CD4-positive, alpha-beta T cell (primary cell): ENCODE data around the gene C11orf97. TPM values are rescaled to one million over a fixed set of nuclear protein-coding genes. Genes with fewer than 3 reads are reported as not detected.

Source experiments
- ATAC-seq: fragments of 200-7000 bp; cut with Tn5 transposase; one replicate; pipeline ENCODE4 v1.10.0; 2022; ENCODE audit warnings: mild to moderate bottlenecking; ENCODE audit not compliant: poor library complexity
- CTCF ChIA-PET: fragments of 350-600 bp; sonication (Branson Sonifier 250); formaldehyde crosslinking; loops from one replicate; lab custom pipeline; 2021; ENCODE audit warnings: antibody characterized with exemption, inconsistent platforms; lab: Charles Lee
- POLR2A ChIA-PET: fragments of 350-600 bp; sonication (Branson Sonifier 250); formaldehyde crosslinking; loops from one replicate; lab custom pipeline; 2021; ENCODE audit warnings: antibody characterized with exemption, inconsistent platforms; lab: Charles Lee
- DNase-seq, 14 experiments: peaks; one replicate each; pipeline ENCODE4 v3.0.0-alpha.2; 2013 to 2020; ENCODE audit warnings: mixed read lengths in 2 of 14
- H3K27ac ChIP-seq, 2 donors: one replicate each; pipeline versions ENCODE4 v1.5.1 to v1.7.0; 2013; ENCODE audit warnings: low read length in 2 of 2, low read depth in 1 of 2, mild to moderate bottlenecking in 1 of 2
- H3K27me3 ChIP-seq, 2 experiments: 1 replicate in 1 of 2; 2 replicates in 1 of 2; pipeline versions ENCODE4 v1.6.1 to v1.7.0; 2013; ENCODE audit warnings: low read length in 2 of 2, control low read depth in 1 of 2, mild to moderate bottlenecking in 1 of 2, moderate library complexity in 1 of 2; ENCODE audit not compliant: insufficient read depth in 2 of 2, control insufficient read depth in 1 of 2
- H3K36me3 ChIP-seq: one replicate; pipeline ENCODE4 v1.6.1; 2013; ENCODE audit warnings: low read length, control low read depth; ENCODE audit not compliant: insufficient read depth
- H3K4me1 ChIP-seq: one replicate; pipeline ENCODE4 v1.6.1; 2013; ENCODE audit warnings: low read length, control low read depth; ENCODE audit not compliant: insufficient read depth
- H3K4me3 ChIP-seq: one replicate; pipeline ENCODE4 v1.5.1; 2013; ENCODE audit warnings: mild to moderate bottlenecking, low read length, moderate library complexity
- H3K9me3 ChIP-seq, 2 experiments: 1 replicate in 1 of 2; 2 replicates in 1 of 2; pipeline versions ENCODE4 v1.6.1 to v1.7.0; 2013; ENCODE audit warnings: low read length in 2 of 2, mild to moderate bottlenecking in 2 of 2, control low read depth in 1 of 2, moderate library complexity in 1 of 2; ENCODE audit not compliant: control insufficient read depth in 1 of 2, insufficient read depth in 1 of 2
- H3K27ac Mint-ChIP-seq: one replicate; pipeline ENCODE4 v1.8.0; 2020; ENCODE audit warnings: mixed read lengths
- H3K27me3 Mint-ChIP-seq: one replicate; pipeline ENCODE4 v1.8.0; 2021; ENCODE audit warnings: mixed read lengths
- H3K36me3 Mint-ChIP-seq: one replicate; pipeline ENCODE4 v1.8.0; 2021; ENCODE audit warnings: low read depth, mixed read lengths
- H3K4me1 Mint-ChIP-seq: one replicate; pipeline ENCODE4 v1.8.0; 2021; ENCODE audit warnings: low read depth, mixed read lengths
- H3K4me3 Mint-ChIP-seq: one replicate; pipeline ENCODE4 v1.8.0; 2020; ENCODE audit warnings: mild to moderate bottlenecking, mixed read lengths
- H3K9me3 Mint-ChIP-seq: one replicate; pipeline ENCODE4 v1.8.0; 2020; ENCODE audit warnings: mixed read lengths
- CTCF ChIP-seq: fragments of 200-600 bp; IDR thresholded peaks from one replicate; pipeline ENCODE4 v1.8.0; 2022; ENCODE audit warnings: antibody characterized with exemption, mild to moderate bottlenecking
- intact Hi-C, 2 experiments: fragments of 100-400 bp; cut with DNase I in 1 of 2; cut with micrococcal nuclease in 1 of 2; formaldehyde crosslinking; loops; one replicate each; pipeline versions ENCODE4 v1.15.1 to v1.9.0; 2023 to 2025; cut with DNase I, micrococcal nuclease
- total RNA-seq, 174 experiments: library from RNA in 2 of 174; stranded (reverse) in 2 of 174; gene quantifications; one replicate each; pipeline ENCODE4 v1.2.3 and lab custom pipeline; 2021 to 2026

Gene C11orf97
- total RNA-seq, 2 experiments from 2014 or later: not detected

GRCh38 chr11:94521684-94522083 lies 9.4 kb downstream of the C11orf97 start:
- H3K9me3 ChIP-seq: no peaks in the 10 kb centered on the region
- ATAC-seq: no peak
- Mint-ChIP-seq H3K4me1 (no peaks in the 10 kb centered on the region), H3K27ac (no peak overlapping the region), H3K36me3 (no peaks in the 10 kb centered on the region), H3K4me3 (no peak overlapping the region), H3K27me3 (peaks cover 25% of the 10 kb centered on the region), H3K9me3 (no peaks in the 10 kb centered on the region)
- H3K4me3 ChIP-seq: no peak overlapping the region
- H3K27ac ChIP-seq: no peak overlapping the region
- H3K4me1 ChIP-seq: no peaks in the 10 kb centered on the region
- no peak for TF ChIP-seq CTCF
- intact Hi-C loops: loop anchor here in 1 of 2 experiments (2.0 kb wide), 1 partner anchor 83 kb away; no protein-coding TSS in a partner anchor
- POLR2A ChIA-PET: interaction anchor here (0.5 kb wide), 1 partner anchor 39 kb away, joined by 3 read pairs; no protein-coding TSS in a partner anchor
- no peaks in the 10 kb centered on the region for H3K36me3 ChIP-seq
- no peaks in the 10 kb centered on the region for H3K27me3 ChIP-seq
- DNase-seq: no peak
- CTCF ChIA-PET: interaction anchor here (0.8 kb wide), 1 partner anchor 10 kb away, joined by 3 read pairs; the partner anchor contains the start of gene C11orf97

- H3K9me3 Mint-ChIP-seq: no peaks in the 10 kb centered on the region
- H3K4me1 ChIP-seq: no peaks in the 10 kb centered on the region
- H3K4me3 Mint-ChIP-seq: no peak overlapping the region
- ChIA-PET POLR2A (interaction anchor here (0.7 kb wide), 1 partner anchor 57 kb away, joined by 4 read pairs; no protein-coding TSS in a partner anchor), CTCF (interaction anchor here (1.3 kb wide), 1 partner anchor 12 kb away, joined by 5 read pairs; no protein-coding TSS in a partner anchor)
- H3K4me1 Mint-ChIP-seq: no peaks in the 10 kb centered on the region
- no peak overlapping the region for H3K4me3 ChIP-seq
- intact Hi-C loops: no loop called here
- no peak overlapping the region for H3K27ac ChIP-seq
- no peak for DNase-seq
- no peaks in the 10 kb centered on the region for H3K36me3 Mint-ChIP-seq
- no peak for ATAC-seq
- H3K36me3 ChIP-seq: no peaks in the 10 kb centered on the region
- peaks cover 34% of the 10 kb centered on the region for H3K27me3 Mint-ChIP-seq
- no peak for TF ChIP-seq CTCF
- H3K27ac Mint-ChIP-seq: no peak overlapping the region
- H3K27me3 ChIP-seq: peaks cover under 1 to 13% of the 10 kb centered on the region in 2 experiments
- H3K9me3 ChIP-seq: no peaks in the 10 kb centered on the region
These were observed 12.1 kb downstream of the C11orf97 start for GRCh38 chr11:94524341-94524740.

- H3K27ac Mint-ChIP-seq: no peak overlapping the region
- no peaks in the 10 kb centered on the region for H3K4me1 Mint-ChIP-seq
- Histone ChIP-seq H3K36me3 (no peaks in the 10 kb centered on the region), H3K27ac (no peak overlapping the region), H3K9me3 (no peaks in the 10 kb centered on the region), H3K4me3 (no peak overlapping the region), H3K27me3 (peaks cover 3 to 13% of the 10 kb centered on the region in 2 experiments), H3K4me1 (no peaks in the 10 kb centered on the region)
- intact Hi-C loops: no loop called here
- H3K9me3 Mint-ChIP-seq: no peaks in the 10 kb centered on the region
- no peak for TF ChIP-seq CTCF
- H3K4me3 Mint-ChIP-seq: no peak overlapping the region
- POLR2A ChIA-PET: no interaction called here
- peaks cover 39% of the 10 kb centered on the region for H3K27me3 Mint-ChIP-seq
- no peak for ATAC-seq
- H3K36me3 Mint-ChIP-seq: no peaks in the 10 kb centered on the region
- no peak for DNase-seq
- CTCF ChIA-PET: interaction anchor here (0.8 to 1.3 kb wide), 2 partner anchors 9 to 11 kb away, joined by 3 to 5 read pairs; no protein-coding TSS in a partner anchor
These were observed 13.5 kb downstream of the C11orf97 start for GRCh38 chr11:94525546-94526324.
